ENCODE measurements around the gene SYT13. TPM values are rescaled to one million over a fixed set of nuclear protein-coding genes. Genes with fewer than 3 reads are reported as not detected.

Gene SYT13
- total and polyA plus RNA-seq, 2 donors (not counting 3 experiments of a cell fraction or from before 2014, with no cell fraction given), result not detected

- H3K36me3 ChIP-seq (ENCODE audit: control insufficient read depth in 2 of 2, extremely low read depth in 1 of 2, insufficient read depth in 2 of 2, low read length in 2 of 2), result peaks cover 0 to 2% of the 10 kb centered on the region in 2 experiments
- no peak for FAIRE-seq
- H2AFZ ChIP-seq (ENCODE audit: low read depth, low read length), result no peak overlapping the region
- no peaks in the 10 kb centered on the region for H4K20me1 ChIP-seq (replicated peaks; ENCODE audit: control insufficient read depth, extremely low read depth, insufficient read depth, low read length)
- no peaks in the 10 kb centered on the region for H3K79me2 ChIP-seq (ENCODE audit: control insufficient read depth, insufficient read depth, low read length)
- ChIA-PET CTCF (interaction anchor here (1.5 kb wide), 1 partner anchor 48 kb away, joined by 5 read pairs; no protein-coding TSS in a partner anchor), POLR2A (no interaction called here)
- no peaks in the 10 kb centered on the region for H3K9me3 ChIP-seq (replicated peaks; ENCODE audit: control insufficient read depth, insufficient read depth, low read length)
- peaks cover 3% of the 10 kb centered on the region for H3K4me1 ChIP-seq (ENCODE audit: control insufficient read depth, extremely low read depth, insufficient read depth, low read length)
- H3K27me3 ChIP-seq (ENCODE audit: control insufficient read depth in 2 of 2, insufficient read depth in 2 of 2, low read length in 2 of 2), result no peaks in the 10 kb centered on the region
- H3K9me1 ChIP-seq (replicated peaks; ENCODE audit: control insufficient read depth, extremely low read depth, insufficient read depth, low read length), result no peaks in the 10 kb centered on the region
- dilution Hi-C loops (cut with MboI; ENCODE audit: extremely low pct_ligation_motif_present, low sequenced_read_pairs) (no loop called here), intact Hi-C loops (cut with micrococcal nuclease) (no loop called here)
- no peak overlapping the region for H3K4me3 ChIP-seq (replicated peaks in 1 of 3; ENCODE audit: insufficient read depth in 1 of 3, low read depth in 1 of 3, low read length in 3 of 3)
- DNase-seq (ENCODE audit: low read depth, low spot score), result no peak
- H3K4me2 ChIP-seq (ENCODE audit: insufficient read depth, low read length), result no peak overlapping the region
- BruUV-seq (replicated peaks), result no TSS peak
- H3K9ac ChIP-seq (replicated peaks; ENCODE audit: extremely low read depth, insufficient read depth, low read length), result no peak overlapping the region
- no peak overlapping the region for H3K27ac ChIP-seq (ENCODE audit: insufficient read depth, low read depth, low read length)
- TF ChIP-seq EZH2 (IDR thresholded peaks at IDR 0.05; ENCODE audit: borderline replicate concordance, low read depth, low read length, severe bottlenecking), result no peak
- TF ChIP-seq MYC (IDR thresholded peaks at IDR 0.05; ENCODE audit: low read depth, low read length), result no peak
- no peak for TF ChIP-seq POLR2AphosphoS5 (IDR thresholded peaks at IDR 0.05; ENCODE audit: insufficient read depth, low read depth, low read length)
- no peak for TF ChIP-seq GATA2 (IDR thresholded peaks at IDR 0.05; ENCODE audit: insufficient read depth, insufficient read length, low read depth, low read length)
- no peak for TF ChIP-seq FOS (IDR thresholded peaks at IDR 0.05; ENCODE audit: borderline replicate concordance, insufficient read depth, low read length)
- no peak for TF ChIP-seq CTCF (IDR thresholded peaks at IDR 0.05; ENCODE audit: extremely low read depth in 1 of 2, insufficient read depth in 1 of 2, low read depth in 1 of 2, low read length in 2 of 2)
- TF ChIP-seq MAX (IDR thresholded peaks at IDR 0.05; ENCODE audit: insufficient read depth, insufficient read length), result no peak
- TF ChIP-seq JUN (IDR thresholded peaks at IDR 0.05; ENCODE audit: borderline replicate concordance, insufficient read depth, insufficient read length, low read depth), result no peak
- no peak for TF ChIP-seq POLR2A (IDR thresholded peaks at IDR 0.05; ENCODE audit: low read depth, low read length)
Measured at GRCh38 chr11:45204761-45205160, 81.4 kb downstream of the SYT13 start.
